ENCODE data around the gene CLMN. TPM values are rescaled to one million over a fixed set of nuclear protein-coding genes. Genes with fewer than 3 reads are reported as not detected.

CLMN gene
- total and polyA plus RNA-seq, 2 of the 13 experiments (the other 11 are each of a cell fraction or from before 2014, with no cell fraction given): 15.1 to 16.7 TPM

- TF ChIP-seq NFAT5 (CRISPR knock-in tag; IDR thresholded peaks at IDR 0.05) (no peak), ZNF274 (CRISPR knock-in tag; IDR thresholded peaks at IDR 0.05) (no peak), MTA3 (CRISPR knock-in tag; IDR thresholded peaks at IDR 0.05) (no peak), RNF219 (CRISPR knock-in tag; IDR thresholded peaks at IDR 0.05) (no peak), POLR2AphosphoS5 (IDR thresholded peaks at IDR 0.05; ENCODE audit: low read depth, low read length) (no peak), MTF1 (CRISPR knock-in tag; IDR thresholded peaks at IDR 0.05) (no peak), PPARG (CRISPR knock-in tag; conservative IDR thresholded peaks at IDR 0.05) (no peak)
These were observed 13.8 kb downstream of the CLMN start (continued) for GRCh38 chr14:95305940-95306339.

All from HepG2 (cell line).